Large intestine (tissue), 3 donors: ENCODE results near the gene CTNNA2. TPM values are rescaled to one million over a fixed set of nuclear protein-coding genes. Genes with fewer than 3 reads are reported as not detected.

Source experiments
- DNase-seq, 2 donors: peaks; one replicate each; pipeline versions ENCODE4 v3.0.0 to v3.0.0-alpha.2; 2013
- H3K27ac ChIP-seq: one replicate; pipeline ENCODE4 v1.5.1; 2013; ENCODE audit warnings: low read length
- H3K27me3 ChIP-seq: 2 replicates; pipeline ENCODE4 v1.6.1; 2013; ENCODE audit warnings: low read length; ENCODE audit not compliant: control insufficient read depth, insufficient read depth
- H3K36me3 ChIP-seq: 2 replicates; pipeline ENCODE4 v1.6.1; 2013; ENCODE audit warnings: low read length; ENCODE audit not compliant: control insufficient read depth, insufficient read depth
- H3K4me1 ChIP-seq: one replicate; pipeline ENCODE4 v1.6.1; 2013; ENCODE audit warnings: low read length; ENCODE audit not compliant: control insufficient read depth, insufficient read depth
- H3K4me3 ChIP-seq: one replicate; pipeline ENCODE4 v1.5.1; 2013; ENCODE audit warnings: low read length
- H3K9me3 ChIP-seq: one replicate; pipeline ENCODE4 v1.6.1; 2013; ENCODE audit warnings: mild to moderate bottlenecking, low read depth, low read length, moderate library complexity; ENCODE audit not compliant: control insufficient read depth
- WGBS: methylation state at CpG from one replicate; pipeline ENCODE4 v1.1.5; 2013; ENCODE audit warnings: low lambda C conversion rate; ENCODE audit not compliant: insufficient coverage; 5-methylcytosine and 5-hydroxymethylcytosine counted together
- polyA plus RNA-seq: library from polyadenylated mRNA; unstranded; fragments of 120-200 nt; gene quantifications from one replicate; pipeline ENCODE4 v1.2.1, GENCODE V29; 2013

The CTNNA2 gene
- polyA plus RNA-seq, 1 donor = 7.5 TPM

GRCh38 chr2:79611448-79612016 is 98.7 kb downstream of the CTNNA2 start:
- no peak for DNase-seq
- 84% methylated on average over 5 of the region's 9 CpGs for WGBS
- H3K27me3 ChIP-seq = no peaks in the 10 kb centered on the region
- no peak overlapping the region for H3K4me3 ChIP-seq
- H3K9me3 ChIP-seq = no peaks in the 10 kb centered on the region
- no peak overlapping the region for H3K27ac ChIP-seq
- no peaks in the 10 kb centered on the region for H3K36me3 ChIP-seq
- H3K4me1 ChIP-seq = no peaks in the 10 kb centered on the region

GRCh38 chr2:79612999-79613398 is 100.1 kb downstream of the CTNNA2 start:
- WGBS = 51% methylated on average over 4 of the region's 6 CpGs
- no peak for DNase-seq
- Histone ChIP-seq H3K27ac (no peak overlapping the region), H3K4me1 (no peaks in the 10 kb centered on the region), H3K27me3 (no peaks in the 10 kb centered on the region), H3K36me3 (no peaks in the 10 kb centered on the region), H3K9me3 (no peaks in the 10 kb centered on the region), H3K4me3 (no peak overlapping the region)

- H3K27ac ChIP-seq = no peak overlapping the region
- DNase-seq = no peak
- H3K4me1 ChIP-seq = no peaks in the 10 kb centered on the region
- H3K4me3 ChIP-seq = no peak overlapping the region
- no peaks in the 10 kb centered on the region for H3K36me3 ChIP-seq
- no peaks in the 10 kb centered on the region for H3K27me3 ChIP-seq
- no peaks in the 10 kb centered on the region for H3K9me3 ChIP-seq
- WGBS = 96% methylated on average over 3 of the region's 5 CpGs
Measured at GRCh38 chr2:79619442-79619841, 106.6 kb downstream of the CTNNA2 start.

GRCh38 chr2:79619976-79620375 is 107.1 kb downstream of the CTNNA2 start:
- Histone ChIP-seq H3K4me1 (no peaks in the 10 kb centered on the region), H3K36me3 (no peaks in the 10 kb centered on the region), H3K27ac (no peak overlapping the region), H3K9me3 (no peaks in the 10 kb centered on the region), H3K27me3 (no peaks in the 10 kb centered on the region), H3K4me3 (no peak overlapping the region)
- 83% methylated on average over 1 of the region's 2 CpGs for WGBS
- no peak for DNase-seq

- Histone ChIP-seq H3K4me3 (no peak overlapping the region), H3K36me3 (no peaks in the 10 kb centered on the region), H3K4me1 (no peaks in the 10 kb centered on the region), H3K27ac (no peak overlapping the region), H3K27me3 (no peaks in the 10 kb centered on the region), H3K9me3 (no peaks in the 10 kb centered on the region)
- DNase-seq = peak; percentile 12 to 25
- no CpG with 5 or more reads among the region's 2 CpGs for WGBS
Measured at GRCh38 chr2:79620679-79621078, 107.8 kb downstream of the CTNNA2 start.

GRCh38 chr2:79621252-79621651 is 108.4 kb downstream of the CTNNA2 start:
- no peak overlapping the region for H3K27ac ChIP-seq
- H3K4me1 ChIP-seq = no peaks in the 10 kb centered on the region
- H3K9me3 ChIP-seq = no peaks in the 10 kb centered on the region
- no peak for DNase-seq
- 89% methylated on average over 4 of the region's 6 CpGs for WGBS
- H3K27me3 ChIP-seq = no peaks in the 10 kb centered on the region
- no peak overlapping the region for H3K4me3 ChIP-seq
- H3K36me3 ChIP-seq = no peaks in the 10 kb centered on the region

GRCh38 chr2:79621755-79622154 is 108.9 kb downstream of the CTNNA2 start:
- H3K36me3 ChIP-seq = no peaks in the 10 kb centered on the region
- no CpG with 5 or more reads among the region's 1 CpG for WGBS
- no peak overlapping the region for H3K27ac ChIP-seq
- no peaks in the 10 kb centered on the region for H3K4me1 ChIP-seq
- no peak for DNase-seq
- no peaks in the 10 kb centered on the region for H3K27me3 ChIP-seq
- no peak overlapping the region for H3K4me3 ChIP-seq
- no peaks in the 10 kb centered on the region for H3K9me3 ChIP-seq

- no peaks in the 10 kb centered on the region for H3K36me3 ChIP-seq
- no peak overlapping the region for H3K4me3 ChIP-seq
- DNase-seq = no peak
- H3K4me1 ChIP-seq = no peaks in the 10 kb centered on the region
- no peaks in the 10 kb centered on the region for H3K27me3 ChIP-seq
- H3K9me3 ChIP-seq = no peaks in the 10 kb centered on the region
- WGBS = 100% methylated on average over 1 of the region's 3 CpGs
- no peak overlapping the region for H3K27ac ChIP-seq
Measured at GRCh38 chr2:79622508-79622907, 109.7 kb downstream of the CTNNA2 start.

GRCh38 chr2:79627237-79627636 is 114.4 kb downstream of the CTNNA2 start:
- DNase-seq = no peak
- H3K27ac ChIP-seq = no peak overlapping the region
- H3K9me3 ChIP-seq = no peaks in the 10 kb centered on the region
- H3K36me3 ChIP-seq = no peaks in the 10 kb centered on the region
- H3K4me3 ChIP-seq = no peak overlapping the region
- 86% methylated on average over 1 of the region's 5 CpGs for WGBS
- peaks cover 4% of the 10 kb centered on the region for H3K4me1 ChIP-seq
- no peaks in the 10 kb centered on the region for H3K27me3 ChIP-seq

- DNase-seq = no peak
- Histone ChIP-seq H3K27ac (no peak overlapping the region), H3K4me1 (peaks cover 4% of the 10 kb centered on the region), H3K36me3 (no peaks in the 10 kb centered on the region), H3K27me3 (no peaks in the 10 kb centered on the region), H3K9me3 (no peaks in the 10 kb centered on the region), H3K4me3 (no peak overlapping the region)
- no CpG with 5 or more reads among the region's 3 CpGs for WGBS
Measured at GRCh38 chr2:79630060-79630459, 117.2 kb downstream of the CTNNA2 start.

GRCh38 chr2:79630972-79631557 is 118.2 kb downstream of the CTNNA2 start:
- Histone ChIP-seq H3K27ac (peak overlapping the region; percentile 41), H3K36me3 (no peaks in the 10 kb centered on the region), H3K27me3 (no peaks in the 10 kb centered on the region), H3K4me1 (peaks cover 4% of the 10 kb centered on the region), H3K4me3 (no peak overlapping the region), H3K9me3 (no peaks in the 10 kb centered on the region)
- 13% methylated on average over 4 of the region's 7 CpGs for WGBS
- peak; percentile 35 to 74 for DNase-seq
